Stomach (tissue), 9 donors: Measurements from ENCODE around the gene AMMECR1L. TPM values are rescaled to one million over a fixed set of nuclear protein-coding genes. Genes with fewer than 3 reads are reported as not detected.

Source experiments
- DNase-seq, 2 donors: peaks; one replicate each; pipeline versions ENCODE4 v3.0.0 to v3.0.0-alpha.2; 2013 to 2019
- H3K27ac ChIP-seq, 5 donors: fragments of 200-600 bp in 4 of 5; sonication (generic) in 4 of 5; one replicate each; pipeline ENCODE4 v1.5.1; 2013 to 2019; ENCODE audit warnings: mild to moderate bottlenecking in 1 of 5, moderate library complexity in 1 of 5
- H3K27me3 ChIP-seq, 3 donors: fragments of 200-600 bp; sonication (generic); one replicate each; pipeline ENCODE4 v1.5.1; 2017 to 2019; ENCODE audit warnings: mixed run types in 1 of 3
- H3K36me3 ChIP-seq, 4 donors: fragments of 200-600 bp; sonication (generic); 1 replicate in 3 of 4; 2 replicates in 1 of 4; pipeline ENCODE4 v1.5.1; 2016 to 2019
- H3K4me1 ChIP-seq, 4 donors: fragments of 200-600 bp; sonication (generic); one replicate each; pipeline ENCODE4 v1.5.1; 2016 to 2019
- H3K4me3 ChIP-seq, 4 donors: fragments of 200-600 bp; sonication (generic) in 3 of 4; one replicate each; pipeline ENCODE4 v1.5.1; 2016 to 2019; ENCODE audit warnings: mild to moderate bottlenecking in 1 of 4
- H3K9me3 ChIP-seq, 4 donors: fragments of 200-600 bp; sonication (generic); one replicate each; pipeline ENCODE4 v1.5.1; 2016 to 2019
- EP300 ChIP-seq: sonication (generic); formaldehyde crosslinking; IDR thresholded peaks from one replicate; pipeline ENCODE4 v1.6.1; 2017; ENCODE audit warnings: antibody characterized with exemption
- POLR2A ChIP-seq, 4 donors: fragments of 450-650 bp; IDR thresholded peaks; one replicate each; pipeline ENCODE4 v1.6.1; 2016; ENCODE audit warnings: antibody characterized with exemption in 4 of 4, control low read depth in 2 of 4, mild to moderate bottlenecking in 1 of 4, moderate library complexity in 1 of 4
- POLR2AphosphoS5 ChIP-seq, 3 donors: sonication (generic); formaldehyde crosslinking; IDR thresholded peaks; one replicate each; pipeline ENCODE4 v1.6.1; 2016; ENCODE audit warnings: antibody characterized with exemption in 3 of 3
- WGBS, 5 donors: extraction: QIAGEN DNeasy Blood & Tissue Kit in 3 of 5; methylation state at CpG; one replicate each; pipeline versions ENCODE4 v1.1.5 to v1.1.7; 2013 to 2018; 5-methylcytosine and 5-hydroxymethylcytosine counted together
- intact Hi-C: fragments of 100-400 bp; cut with DNase I; formaldehyde crosslinking; loops from one replicate; pipeline ENCODE4 v1.15.1; 2023; ENCODE audit warnings: low total_unique reads
- polyA plus RNA-seq, 3 donors: library from polyadenylated mRNA; stranded (reverse); fragments of 200-250 nt; gene quantifications; one replicate each; pipeline ENCODE4 v1.2.3, GENCODE V29; 2013
- total RNA-seq, 5 donors: library from RNA; depleted of rRNA; stranded (reverse); fragments of >200 nt; gene quantifications; one replicate each; pipeline versions ENCODE4 v1.1.0 to v1.2.3, GENCODE V29; 2014 to 2016
- TF ChIP-seq, protein P1 (sequence below), 7 experiments: fragments of 450-650 bp in 4 of 7; fragments of 200-600 bp in 3 of 7; sonication (generic) in 3 of 7; IDR thresholded peaks; one replicate each; pipeline ENCODE4 v1.5.1; 2016 to 2019; ENCODE audit warnings: antibody characterized with exemption in 7 of 7, control low read depth in 2 of 7, mild to moderate bottlenecking in 1 of 7
- donor health status: healthy with polysubstance abuse.
- donor health status: Bipolar disorder and iron deficiency.
- donor health status: healthy.

Gene AMMECR1L
- total and polyA plus RNA-seq, 8 donors, result 1.4 to 19.8 (median 6.6) TPM

DNA sequence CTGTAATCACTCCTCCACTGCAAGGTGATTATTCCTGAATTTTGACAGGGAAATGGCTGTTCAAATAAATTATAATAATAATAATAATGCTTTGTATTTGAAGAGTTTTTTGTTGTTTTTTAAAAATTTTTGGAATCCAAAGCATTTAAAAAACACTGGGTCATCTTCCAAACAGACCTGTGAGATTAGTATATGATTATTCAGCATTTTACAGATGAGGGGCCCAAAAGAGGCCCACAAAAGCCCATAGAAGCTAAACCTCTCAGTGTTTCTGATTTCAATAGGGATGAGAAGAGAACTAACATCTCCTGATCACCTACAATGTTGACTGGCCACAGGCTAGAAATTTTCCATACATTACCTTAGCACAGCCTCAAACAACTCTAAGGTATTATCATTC is 19.8 kb downstream of the AMMECR1L start:
- Histone ChIP-seq H3K4me3 (no peak overlapping the region), H3K27me3 (no peaks in the 10 kb centered on the region), H3K4me1 (no peaks in the 10 kb centered on the region), H3K9me3 (no peaks in the 10 kb centered on the region), H3K36me3 (peaks cover 64 to 88% (median 84%) of the 10 kb centered on the region in 4 donors), H3K27ac (no peak overlapping the region)
- no peak for DNase-seq
- TF ChIP-seq, protein P1, sequence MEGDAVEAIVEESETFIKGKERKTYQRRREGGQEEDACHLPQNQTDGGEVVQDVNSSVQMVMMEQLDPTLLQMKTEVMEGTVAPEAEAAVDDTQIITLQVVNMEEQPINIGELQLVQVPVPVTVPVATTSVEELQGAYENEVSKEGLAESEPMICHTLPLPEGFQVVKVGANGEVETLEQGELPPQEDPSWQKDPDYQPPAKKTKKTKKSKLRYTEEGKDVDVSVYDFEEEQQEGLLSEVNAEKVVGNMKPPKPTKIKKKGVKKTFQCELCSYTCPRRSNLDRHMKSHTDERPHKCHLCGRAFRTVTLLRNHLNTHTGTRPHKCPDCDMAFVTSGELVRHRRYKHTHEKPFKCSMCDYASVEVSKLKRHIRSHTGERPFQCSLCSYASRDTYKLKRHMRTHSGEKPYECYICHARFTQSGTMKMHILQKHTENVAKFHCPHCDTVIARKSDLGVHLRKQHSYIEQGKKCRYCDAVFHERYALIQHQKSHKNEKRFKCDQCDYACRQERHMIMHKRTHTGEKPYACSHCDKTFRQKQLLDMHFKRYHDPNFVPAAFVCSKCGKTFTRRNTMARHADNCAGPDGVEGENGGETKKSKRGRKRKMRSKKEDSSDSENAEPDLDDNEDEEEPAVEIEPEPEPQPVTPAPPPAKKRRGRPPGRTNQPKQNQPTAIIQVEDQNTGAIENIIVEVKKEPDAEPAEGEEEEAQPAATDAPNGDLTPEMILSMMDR (IDR thresholded peaks at IDR 0.05), result no peak
- no peak for TF ChIP-seq EP300
- intact Hi-C loops, result no loop called here

DNA sequence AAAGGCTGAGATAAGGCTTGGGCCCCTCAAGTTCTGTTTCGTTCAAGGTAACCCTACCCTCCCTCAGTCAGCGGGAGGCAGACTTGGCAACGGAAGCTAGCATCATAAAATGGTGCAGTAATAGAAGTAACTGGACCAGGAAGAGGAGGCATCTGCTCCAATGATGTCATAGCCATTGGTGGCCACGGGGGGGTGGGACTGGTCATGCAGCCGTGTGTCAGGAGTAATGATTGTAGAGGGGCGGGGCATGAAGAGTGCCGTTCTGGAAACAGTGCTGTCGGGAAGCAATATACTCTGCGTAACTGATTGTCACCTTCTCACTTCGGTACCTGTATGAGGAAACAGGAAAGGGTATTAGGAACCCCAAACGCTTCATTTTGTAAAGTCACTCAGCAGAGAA is 20.9 kb downstream of the AMMECR1L start:
- WGBS, 5 donors, result 68 to 79% (median 72%) methylated on average over 11 of the region's 11 CpGs
- peaks cover 56 to 78% (median 74%) of the 10 kb centered on the region in 4 donors for H3K36me3 ChIP-seq
- H3K4me1 ChIP-seq, result peaks cover 0 to 5% (median 2%) of the 10 kb centered on the region in 4 donors
- H3K9me3 ChIP-seq, result no peaks in the 10 kb centered on the region
- no peak overlapping the region for H3K4me3 ChIP-seq
- peak in 1 of 2 donors; percentile 21 for DNase-seq
- intact Hi-C loops, result loop anchor here (5.0 kb wide), 1 partner anchor 58 kb away; no protein-coding TSS in a partner anchor
- H3K27ac ChIP-seq, result no peak overlapping the region
- TF ChIP-seq POLR2A (IDR thresholded peaks at IDR 0.05) (no peak), POLR2AphosphoS5 (IDR thresholded peaks at IDR 0.05) (no peak), EP300 (no peak)
- TF ChIP-seq, protein P1 (IDR thresholded peaks at IDR 0.05), result no peak
- H3K27me3 ChIP-seq, result no peaks in the 10 kb centered on the region

DNA sequence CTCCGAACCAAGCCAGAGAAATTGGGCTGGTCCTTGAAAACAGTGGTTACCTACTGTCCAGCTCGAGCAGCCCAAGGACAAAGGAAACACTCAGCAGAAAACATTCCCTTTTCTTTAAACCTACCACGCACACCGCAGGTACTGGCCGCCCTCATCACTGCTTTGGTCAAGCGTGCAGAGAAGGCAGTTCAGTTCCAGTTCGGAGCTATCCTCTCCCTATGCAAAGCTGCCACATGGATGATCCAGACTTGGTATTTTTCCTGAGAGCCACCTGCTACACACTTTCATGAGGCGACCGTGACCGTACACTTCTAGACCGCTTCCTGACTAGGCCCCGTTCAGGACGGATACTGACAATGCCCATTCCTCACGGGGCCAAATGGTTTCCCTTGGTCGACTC is 23.5 kb downstream of the AMMECR1L start:
- DNase-seq, result no peak
- H3K9me3 ChIP-seq, result no peaks in the 10 kb centered on the region
- intact Hi-C loops, result loop anchor here (5.0 kb wide), 1 partner anchor 55 kb away; no protein-coding TSS in a partner anchor
- H3K27ac ChIP-seq, result no peak overlapping the region
- peaks cover 5 to 24% (median 16%) of the 10 kb centered on the region in 4 donors for H3K4me1 ChIP-seq
- no peaks in the 10 kb centered on the region for H3K27me3 ChIP-seq
- WGBS, 5 donors, result 89 to 94% (median 92%) methylated on average over 15 of the region's 15 CpGs
- TF ChIP-seq, protein P1 (IDR thresholded peaks at IDR 0.05), result no peak
- no peak for TF ChIP-seq POLR2A (IDR thresholded peaks at IDR 0.05)
- no peak for TF ChIP-seq POLR2AphosphoS5 (IDR thresholded peaks at IDR 0.05)
- no peak for TF ChIP-seq EP300
- H3K36me3 ChIP-seq, result peaks cover 34 to 51% (median 48%) of the 10 kb centered on the region in 4 donors
- H3K4me3 ChIP-seq, result no peak overlapping the region

DNA sequence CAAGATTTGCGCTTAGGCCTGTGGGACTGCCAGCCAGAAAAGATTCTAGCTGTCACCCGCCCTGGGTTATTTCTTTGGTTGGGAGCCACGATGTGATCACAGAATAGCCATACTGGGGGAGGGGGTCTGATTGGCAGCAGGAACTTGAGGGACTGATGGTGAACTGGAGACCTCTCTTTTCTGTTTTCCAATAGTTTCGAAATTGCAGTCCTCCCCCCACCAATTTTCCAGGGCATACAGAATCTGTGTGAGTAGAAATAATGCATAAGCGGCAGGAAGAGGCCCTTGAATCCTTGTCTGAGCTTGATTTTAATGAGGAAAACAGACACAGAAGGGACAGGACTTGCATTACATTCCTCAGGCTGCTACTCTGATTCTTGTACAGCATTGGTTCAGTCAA is 25.6 kb downstream of the AMMECR1L start:
- TF ChIP-seq, protein P1 (IDR thresholded peaks at IDR 0.05), result no peak
- TF ChIP-seq POLR2AphosphoS5 (IDR thresholded peaks at IDR 0.05) (no peak), POLR2A (IDR thresholded peaks at IDR 0.05) (no peak), EP300 (no peak)
- no peaks in the 10 kb centered on the region for H3K27me3 ChIP-seq
- H3K4me1 ChIP-seq, result peaks cover 15 to 44% (median 34%) of the 10 kb centered on the region in 4 donors
- no peak for DNase-seq
- H3K4me3 ChIP-seq, result no peak overlapping the region
- intact Hi-C loops, result loop anchor here (5.0 kb wide), 1 partner anchor 53 kb away; no protein-coding TSS in a partner anchor
- H3K27ac ChIP-seq, result no peak overlapping the region
- H3K36me3 ChIP-seq, result peaks cover 13 to 30% (median 27%) of the 10 kb centered on the region in 4 donors
- WGBS, 5 donors, result 40 to 49% (median 43%) methylated on average over 5 of the region's 5 CpGs
- H3K9me3 ChIP-seq, result no peaks in the 10 kb centered on the region
